Calu3 (cell line): ENCODE measurements around the gene DHX35. TPM values are rescaled to one million over a fixed set of nuclear protein-coding genes. Genes with fewer than 3 reads are reported as not detected.

Experiments used
- BruUV-seq: library from RNA; stranded (reverse); fragments of 400-500 nt; replicated peaks from 2 replicates; lab custom pipeline; 2021; lab: Mats Ljungman, UMichigan
- CTCF ChIA-PET: fragments of 300-600 bp; sonication (Branson Sonifier 250); formaldehyde crosslinking; loops from one replicate; lab custom pipeline; 2022; ENCODE audit warnings: antibody characterized with exemption; lab: Charles Lee
- DNase-seq: peaks from one replicate; pipeline ENCODE4 v3.0.0; 2022
- H3K27ac Mint-ChIP-seq: one replicate; pipeline ENCODE4 v1.8.0; 2022; ENCODE audit warnings: mixed read lengths; ENCODE audit not compliant: unreplicated experiment
- H3K27me3 Mint-ChIP-seq: one replicate; pipeline ENCODE4 v1.8.0; 2022; ENCODE audit warnings: mixed read lengths; ENCODE audit not compliant: unreplicated experiment
- H3K36me3 Mint-ChIP-seq: one replicate; pipeline ENCODE4 v1.8.0; 2022; ENCODE audit warnings: mild to moderate bottlenecking, moderate library complexity, mixed read lengths; ENCODE audit not compliant: insufficient read depth, unreplicated experiment
- H3K4me1 Mint-ChIP-seq: one replicate; pipeline ENCODE4 v1.8.0; 2022; ENCODE audit warnings: mild to moderate bottlenecking, low read depth, mixed read lengths; ENCODE audit not compliant: unreplicated experiment
- H3K4me3 Mint-ChIP-seq: one replicate; pipeline ENCODE4 v1.8.0; 2022; ENCODE audit warnings: mild to moderate bottlenecking, low read depth, moderate library complexity, mixed read lengths; ENCODE audit not compliant: unreplicated experiment
- H3K9me3 Mint-ChIP-seq: one replicate; pipeline ENCODE4 v1.8.0; 2022; ENCODE audit warnings: low read depth, mixed read lengths; ENCODE audit not compliant: unreplicated experiment
- intact Hi-C: fragments of 100-400 bp; cut with micrococcal nuclease; formaldehyde crosslinking; loops from one replicate; pipeline ENCODE4 v1.10.0; 2022; ENCODE audit not compliant: unreplicated experiment
- total RNA-seq: library from RNA; stranded (reverse); gene quantifications from 2 replicates; pipeline ENCODE4 v1.2.3, GENCODE V29; 2022
- TF ChIP-seq, protein P1 (sequence below): fragments of 200-600 bp; IDR thresholded peaks from one replicate; pipeline ENCODE4 v1.8.0; 2022; ENCODE audit warnings: antibody characterized with exemption; ENCODE audit not compliant: unreplicated experiment

The DHX35 gene
- total RNA-seq, 1 experiment from 2014 or later, result 19.1 TPM

DNA sequence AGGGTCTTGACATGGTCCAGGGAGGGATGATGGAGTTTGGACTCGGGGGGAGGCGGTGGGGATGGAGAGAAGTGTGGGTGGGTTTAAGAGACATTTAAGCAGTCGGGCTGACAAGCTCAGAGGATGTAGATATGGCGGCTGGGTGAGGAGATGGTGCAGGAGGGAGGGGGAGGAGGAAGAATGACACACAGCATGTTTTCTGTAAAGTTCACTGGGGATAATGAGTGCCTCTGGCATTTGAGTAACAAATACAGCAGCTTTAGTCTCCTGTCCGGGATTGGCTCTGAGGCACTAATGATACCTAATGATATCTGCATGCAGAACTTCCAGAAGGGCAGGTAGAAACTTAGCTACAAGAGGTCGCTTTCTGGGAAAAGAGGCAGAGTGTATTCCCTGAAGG is 107.8 kb downstream of the DHX35 start:
- Mint-ChIP-seq H3K27ac (no peak overlapping the region), H3K9me3 (peaks cover 2% of the 10 kb centered on the region), H3K36me3 (no peaks in the 10 kb centered on the region), H3K4me1 (no peaks in the 10 kb centered on the region), H3K27me3 (peaks cover 80% of the 10 kb centered on the region), H3K4me3 (no peak overlapping the region)
- BruUV-seq, result no TSS peak
- intact Hi-C loops, result no loop called here
- TF ChIP-seq, protein P1, sequence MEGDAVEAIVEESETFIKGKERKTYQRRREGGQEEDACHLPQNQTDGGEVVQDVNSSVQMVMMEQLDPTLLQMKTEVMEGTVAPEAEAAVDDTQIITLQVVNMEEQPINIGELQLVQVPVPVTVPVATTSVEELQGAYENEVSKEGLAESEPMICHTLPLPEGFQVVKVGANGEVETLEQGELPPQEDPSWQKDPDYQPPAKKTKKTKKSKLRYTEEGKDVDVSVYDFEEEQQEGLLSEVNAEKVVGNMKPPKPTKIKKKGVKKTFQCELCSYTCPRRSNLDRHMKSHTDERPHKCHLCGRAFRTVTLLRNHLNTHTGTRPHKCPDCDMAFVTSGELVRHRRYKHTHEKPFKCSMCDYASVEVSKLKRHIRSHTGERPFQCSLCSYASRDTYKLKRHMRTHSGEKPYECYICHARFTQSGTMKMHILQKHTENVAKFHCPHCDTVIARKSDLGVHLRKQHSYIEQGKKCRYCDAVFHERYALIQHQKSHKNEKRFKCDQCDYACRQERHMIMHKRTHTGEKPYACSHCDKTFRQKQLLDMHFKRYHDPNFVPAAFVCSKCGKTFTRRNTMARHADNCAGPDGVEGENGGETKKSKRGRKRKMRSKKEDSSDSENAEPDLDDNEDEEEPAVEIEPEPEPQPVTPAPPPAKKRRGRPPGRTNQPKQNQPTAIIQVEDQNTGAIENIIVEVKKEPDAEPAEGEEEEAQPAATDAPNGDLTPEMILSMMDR, result no peak
- CTCF ChIA-PET, result interaction anchor here (0.7 to 1.7 kb wide), 2 partner anchors 9 to 11 kb away, joined by 3 to 6 read pairs; no protein-coding TSS in a partner anchor
- no peak for DNase-seq

DNA sequence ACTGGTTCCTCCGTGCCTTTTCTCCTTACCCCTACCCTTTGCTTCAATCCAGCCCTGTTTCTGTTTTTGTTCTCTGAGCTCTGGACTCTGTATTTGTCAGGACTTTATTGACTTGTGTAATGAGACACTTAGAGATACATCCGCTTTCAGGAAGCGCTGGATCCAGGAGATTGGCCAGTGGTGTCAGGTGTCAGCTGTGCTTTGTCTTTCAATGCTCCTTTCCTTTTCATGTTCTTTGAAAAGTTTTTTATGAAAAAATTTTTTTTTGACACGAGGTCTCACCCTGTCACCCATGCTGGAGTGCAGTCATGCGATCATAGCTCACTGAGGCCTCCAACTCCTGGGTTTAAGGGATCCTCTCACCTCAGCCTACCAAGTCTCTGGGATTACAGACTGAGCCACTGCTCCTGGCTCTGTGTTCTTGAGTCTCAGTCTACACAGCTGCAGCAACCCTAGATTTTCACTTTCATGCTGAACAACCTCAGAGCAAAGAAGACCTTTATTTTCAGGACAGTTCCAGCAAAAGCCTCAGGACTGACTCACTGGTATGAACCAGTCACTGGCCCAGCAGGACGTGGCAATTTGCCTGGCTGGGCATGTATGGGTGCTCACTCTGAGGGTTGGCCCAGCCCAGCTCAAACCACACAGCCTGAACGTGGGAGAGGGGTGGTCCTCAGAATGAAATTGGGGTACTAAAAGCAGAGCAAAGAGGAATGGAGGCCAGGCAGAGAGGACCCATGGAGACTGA is 108.5 kb downstream of the DHX35 start:
- Mint-ChIP-seq H3K27me3 (peaks cover 87% of the 10 kb centered on the region), H3K9me3 (peaks cover 2% of the 10 kb centered on the region), H3K27ac (no peak overlapping the region), H3K4me1 (no peaks in the 10 kb centered on the region), H3K36me3 (no peaks in the 10 kb centered on the region), H3K4me3 (no peak overlapping the region)
- CTCF ChIA-PET, result interaction anchor here (1.7 kb wide), 1 partner anchor 10 kb away, joined by 6 read pairs; no protein-coding TSS in a partner anchor
- DNase-seq, result no peak
- TF ChIP-seq, protein P1, result no peak
- BruUV-seq, result no TSS peak
- intact Hi-C loops, result no loop called here

DNA sequence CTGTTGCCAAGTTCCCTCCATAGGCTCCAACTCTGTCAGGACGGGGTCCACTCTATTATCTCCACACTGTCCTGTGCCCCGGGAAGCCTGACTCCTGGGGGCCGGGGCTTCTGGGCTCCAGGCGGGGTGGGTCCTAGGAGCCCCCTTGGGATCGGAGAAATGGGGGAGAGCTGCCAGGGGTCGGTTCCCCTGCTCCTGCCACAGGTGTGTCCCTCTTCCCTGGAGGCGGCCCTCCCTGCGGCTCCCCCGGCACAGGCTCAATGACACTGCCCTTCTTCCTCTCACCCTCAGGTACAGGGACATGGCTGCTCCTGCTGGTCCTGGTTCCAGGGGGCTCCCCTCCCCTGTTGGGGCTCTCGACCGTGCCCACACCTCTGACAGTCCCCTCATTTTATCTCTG is 110.0 kb downstream of the DHX35 start:
- Mint-ChIP-seq H3K27ac (no peak overlapping the region), H3K4me1 (no peaks in the 10 kb centered on the region), H3K36me3 (no peaks in the 10 kb centered on the region), H3K4me3 (no peak overlapping the region), H3K27me3 (peaks cover 100% of the 10 kb centered on the region), H3K9me3 (peaks cover 2% of the 10 kb centered on the region)
- CTCF ChIA-PET, result interaction anchor here (0.6 kb wide), 1 partner anchor 38 kb away, joined by 4 read pairs; no protein-coding TSS in a partner anchor
- intact Hi-C loops, result no loop called here
- no TSS peak for BruUV-seq
- TF ChIP-seq, protein P1, result no peak
- no peak for DNase-seq

DNA sequence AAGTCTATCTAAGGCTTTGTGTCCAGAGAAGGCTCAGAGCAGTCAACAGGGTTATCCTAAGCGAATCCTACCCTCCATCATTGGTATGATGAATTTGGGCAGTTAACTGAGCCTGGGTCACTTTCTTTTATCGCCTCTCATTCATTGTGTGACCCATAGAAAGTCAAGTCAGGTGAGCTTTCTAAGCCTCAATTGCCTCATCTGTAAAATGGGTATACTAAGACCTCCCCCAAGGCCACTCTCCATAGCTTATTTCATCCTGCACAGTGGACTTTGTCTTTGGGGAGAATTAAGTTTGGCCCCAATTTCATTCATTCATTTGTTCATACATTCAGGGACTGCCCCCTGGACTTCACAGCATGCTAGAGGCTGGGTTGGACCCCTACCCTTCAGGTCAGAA is 110.5 kb downstream of the DHX35 start:
- BruUV-seq, result no TSS peak
- Mint-ChIP-seq H3K9me3 (peaks cover 2% of the 10 kb centered on the region), H3K27me3 (peaks cover 100% of the 10 kb centered on the region), H3K4me1 (no peaks in the 10 kb centered on the region), H3K4me3 (no peak overlapping the region), H3K36me3 (no peaks in the 10 kb centered on the region), H3K27ac (no peak overlapping the region)
- intact Hi-C loops, result no loop called here
- CTCF ChIA-PET, result interaction anchor here (0.6 kb wide), 1 partner anchor 38 kb away, joined by 4 read pairs; no protein-coding TSS in a partner anchor
- DNase-seq, result no peak
- TF ChIP-seq, protein P1, result no peak
